ENCODE results near the gene TIMM23.

The TIMM23 gene

DNA sequence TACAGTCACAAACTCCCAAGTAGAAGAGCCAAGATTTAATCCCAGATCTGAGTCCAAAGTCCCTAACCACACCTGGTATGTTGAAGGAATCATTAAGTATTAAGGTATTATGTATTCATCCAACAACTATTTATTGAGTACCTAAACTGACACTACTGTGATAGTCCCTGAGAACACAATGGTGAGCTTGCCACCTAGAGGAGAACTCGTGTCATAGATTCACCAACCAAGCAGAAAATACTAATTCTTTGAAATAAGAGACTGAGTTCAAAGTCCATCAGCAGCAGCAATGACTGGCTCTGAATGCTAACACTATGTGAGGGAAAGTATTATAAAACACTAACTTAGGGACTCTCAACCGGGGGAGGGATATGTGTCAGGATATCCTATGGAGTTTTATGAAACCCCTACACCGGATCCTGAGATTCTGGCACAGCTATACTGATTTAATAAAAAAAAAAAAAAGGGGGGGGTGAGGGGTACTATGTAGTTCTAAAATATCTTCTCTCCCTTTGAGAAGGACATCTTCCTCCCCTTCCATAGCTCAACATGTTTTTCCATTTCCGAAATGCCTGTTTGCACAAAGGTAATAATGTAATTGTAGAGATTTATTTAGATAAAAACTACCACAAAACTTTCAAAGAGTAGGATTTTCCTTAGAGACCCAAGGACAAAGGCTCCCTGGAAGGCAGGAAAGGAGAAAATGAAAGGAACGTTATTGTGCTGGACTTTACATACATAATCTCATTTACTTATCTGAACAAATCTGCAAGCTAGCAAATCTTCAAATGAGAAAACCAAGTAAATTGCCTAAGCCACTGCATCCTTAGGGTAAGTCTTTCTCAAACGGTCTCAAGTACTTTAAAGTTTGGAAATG, 56.5 kb downstream of the TIMM23 start:
- DNase-seq (ENCODE audit: low read depth): peak; percentile 89
- TF ChIP-seq, protein P1, sequence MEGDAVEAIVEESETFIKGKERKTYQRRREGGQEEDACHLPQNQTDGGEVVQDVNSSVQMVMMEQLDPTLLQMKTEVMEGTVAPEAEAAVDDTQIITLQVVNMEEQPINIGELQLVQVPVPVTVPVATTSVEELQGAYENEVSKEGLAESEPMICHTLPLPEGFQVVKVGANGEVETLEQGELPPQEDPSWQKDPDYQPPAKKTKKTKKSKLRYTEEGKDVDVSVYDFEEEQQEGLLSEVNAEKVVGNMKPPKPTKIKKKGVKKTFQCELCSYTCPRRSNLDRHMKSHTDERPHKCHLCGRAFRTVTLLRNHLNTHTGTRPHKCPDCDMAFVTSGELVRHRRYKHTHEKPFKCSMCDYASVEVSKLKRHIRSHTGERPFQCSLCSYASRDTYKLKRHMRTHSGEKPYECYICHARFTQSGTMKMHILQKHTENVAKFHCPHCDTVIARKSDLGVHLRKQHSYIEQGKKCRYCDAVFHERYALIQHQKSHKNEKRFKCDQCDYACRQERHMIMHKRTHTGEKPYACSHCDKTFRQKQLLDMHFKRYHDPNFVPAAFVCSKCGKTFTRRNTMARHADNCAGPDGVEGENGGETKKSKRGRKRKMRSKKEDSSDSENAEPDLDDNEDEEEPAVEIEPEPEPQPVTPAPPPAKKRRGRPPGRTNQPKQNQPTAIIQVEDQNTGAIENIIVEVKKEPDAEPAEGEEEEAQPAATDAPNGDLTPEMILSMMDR (conservative IDR thresholded peaks at IDR 0.05; ENCODE audit: low read depth, low read length): peak; percentile 76

DNA sequence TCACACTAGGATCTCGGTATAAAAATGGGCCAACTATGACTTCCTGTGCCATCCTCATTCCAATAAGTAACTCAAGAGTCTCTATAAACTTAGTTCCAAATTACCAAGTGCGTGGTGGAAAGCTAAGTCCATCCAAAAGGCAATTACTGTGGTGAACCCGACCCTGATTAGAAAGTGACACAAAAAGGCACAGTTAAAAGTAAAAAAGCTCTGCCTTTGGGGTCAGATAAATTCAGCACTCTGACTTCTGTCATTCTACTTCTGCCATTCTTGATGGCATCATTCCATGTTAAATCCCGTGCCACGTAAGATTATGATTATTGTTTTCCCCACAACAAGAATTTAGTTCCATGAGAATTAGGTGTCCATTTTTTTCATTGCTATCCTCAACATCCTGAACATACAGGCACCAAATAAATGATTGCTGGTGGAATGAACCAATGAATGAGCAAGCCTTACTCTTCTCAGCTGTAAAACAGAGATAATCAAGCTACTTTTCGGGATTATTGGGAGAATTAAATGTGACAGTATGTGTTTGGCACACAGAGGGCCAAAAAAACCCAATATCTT, 57.3 kb downstream of the TIMM23 start:
- TF ChIP-seq, protein P1 (conservative IDR thresholded peaks at IDR 0.05; ENCODE audit: low read depth, low read length): no peak
- H3K4me3 ChIP-seq (ENCODE audit: low read depth, low read length): peak overlapping the region; percentile 99
- DNase-seq (ENCODE audit: low read depth): no peak

More for the DNA sequence above, 56.5 kb downstream of the TIMM23 start:
- peak overlapping the region; percentile 99 for H3K4me3 ChIP-seq (ENCODE audit: low read depth, low read length)

GRCh38 chr10:46030091-46030937, 58.0 kb downstream of the TIMM23 start, which contains the start of gene NCOA4:
NCOA4 (minus strand) TSS chr10:46030623; CDS start chr10:46016680, 13,943 bp downstream.
- H3K4me3 ChIP-seq (ENCODE audit: low read depth, low read length): peak within 1 kb of the TSS; percentile 99
- TF ChIP-seq, protein P1 (conservative IDR thresholded peaks at IDR 0.05; ENCODE audit: low read depth, low read length): peak; percentile 75
- DNase-seq (ENCODE audit: low read depth): peak; percentile 99

DNA sequence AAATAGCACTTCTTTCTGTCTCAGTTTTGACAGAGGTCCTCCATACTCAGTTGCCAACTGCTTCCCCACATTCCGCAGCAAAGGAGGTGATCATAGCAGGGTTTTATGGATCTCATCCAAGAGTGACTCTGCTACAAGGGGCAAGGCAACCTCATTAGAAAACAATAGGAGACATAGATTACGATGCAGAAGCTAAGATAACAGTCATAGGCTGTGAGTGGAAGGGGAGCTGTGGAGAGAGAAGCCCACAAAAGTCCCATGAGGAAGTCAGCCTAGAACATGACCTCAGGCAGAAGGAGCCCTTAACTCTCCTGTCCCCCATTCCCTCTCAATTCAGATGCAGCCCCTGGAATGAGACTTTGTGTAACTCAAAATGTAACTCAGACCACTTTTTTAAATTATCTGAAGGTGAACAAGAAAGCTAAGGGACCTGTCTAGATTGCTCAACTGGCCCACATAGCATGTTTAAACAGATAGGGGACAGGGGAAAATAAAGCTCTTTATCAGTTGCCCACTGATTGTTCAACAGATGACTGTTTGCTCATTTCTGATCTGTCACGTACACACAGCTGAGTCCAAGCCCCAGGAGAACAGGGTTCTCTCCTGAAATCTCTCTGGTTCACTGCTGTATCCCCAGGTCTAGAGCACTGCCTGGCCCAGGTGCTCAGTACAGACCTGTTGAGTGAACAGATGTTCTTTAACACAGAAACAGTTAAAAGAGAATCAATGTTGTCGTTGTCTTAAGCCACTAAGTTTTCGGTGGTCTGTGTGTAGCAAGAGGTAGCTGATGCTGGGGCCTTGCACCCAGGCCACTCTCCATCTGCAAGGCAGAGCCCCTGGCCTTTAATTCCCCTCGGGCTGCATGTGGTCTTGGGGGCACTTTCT, 59.6 kb downstream of the TIMM23 start:
- no peak for DNase-seq (ENCODE audit: low read depth)
- TF ChIP-seq, protein P1 (conservative IDR thresholded peaks at IDR 0.05; ENCODE audit: low read depth, low read length): no peak
- no peak overlapping the region for H3K4me3 ChIP-seq (ENCODE audit: low read depth, low read length)

DNA sequence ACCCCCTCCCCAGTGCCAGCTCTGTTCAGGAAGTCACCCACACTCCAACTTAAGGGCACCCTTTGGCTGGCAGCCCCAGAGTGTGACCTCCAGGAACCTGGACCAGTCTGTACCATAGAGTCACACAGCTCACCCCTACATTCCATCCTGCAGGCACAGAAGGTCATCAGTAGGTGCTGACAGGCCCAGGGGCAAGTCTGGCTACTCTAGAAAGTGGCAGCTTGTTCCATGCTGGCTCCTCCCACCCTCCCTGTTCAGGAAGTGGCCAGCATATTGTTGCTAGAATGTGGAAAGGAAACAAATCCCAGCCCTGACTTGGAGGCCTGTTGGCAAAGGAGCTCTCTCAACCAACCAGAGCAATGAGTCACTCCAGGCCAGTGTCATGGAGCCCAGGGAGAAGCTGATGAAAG, 61.3 kb downstream of the TIMM23 start:
- DNase-seq (ENCODE audit: low read depth): peak; percentile 83
- no peak overlapping the region for H3K4me3 ChIP-seq (ENCODE audit: low read depth, low read length)
- TF ChIP-seq, protein P1 (conservative IDR thresholded peaks at IDR 0.05; ENCODE audit: low read depth, low read length): no peak

All from choroid plexus epithelial cell (primary cell).